Panc1 (cell line): Measurements from ENCODE around the gene BOD1. TPM values are rescaled to one million over a fixed set of nuclear protein-coding genes. Genes with fewer than 3 reads are reported as not detected.

Experiments used
- ATAC-seq: fragments of 200-7000 bp; cut with Tn5 transposase; 2 replicates; pipeline ENCODE4 v1.9.1; 2020; ENCODE audit warnings: mild to moderate bottlenecking, moderate library complexity
- BruUV-seq: library from RNA; stranded (reverse); fragments of 400-500 nt; replicated peaks from 2 replicates; lab custom pipeline; 2021; lab: Mats Ljungman, UMichigan
- CTCF ChIA-PET: fragments of 300-600 bp; sonication (Branson Sonifier 250); formaldehyde crosslinking; loops from one replicate; lab custom pipeline; 2022; ENCODE audit warnings: antibody characterized with exemption; lab: Charles Lee
- POLR2A ChIA-PET: fragments of 300-600 bp; sonication (Branson Sonifier 250); formaldehyde crosslinking; loops from one replicate; lab custom pipeline; 2022; ENCODE audit warnings: antibody characterized with exemption; lab: Charles Lee
- DNase-seq: peaks from one replicate; pipeline ENCODE4 v3.0.0-alpha.2; 2010; ENCODE audit warnings: low read depth, low spot score
- H3K27ac ChIP-seq: 2 replicates; pipeline ENCODE4 v1.5.1; 2011; ENCODE audit warnings: mild to moderate bottlenecking, low read length, inconsistent platforms
- H3K27me3 ChIP-seq: fragments of 200-500 bp; sonication (Bioruptor generic); 2 replicates; pipeline ENCODE4 v1.6.0; 2014; ENCODE audit warnings: low read length, inconsistent platforms; ENCODE audit not compliant: control insufficient read depth, insufficient read depth
- H3K36me3 ChIP-seq: fragments of 200-500 bp; sonication (Bioruptor generic); 2 replicates; pipeline ENCODE4 v1.5.1; 2014; ENCODE audit warnings: inconsistent platforms, mild to moderate bottlenecking, low read length, moderate library complexity; ENCODE audit not compliant: control insufficient read depth, insufficient read depth
- H3K4me1 ChIP-seq: 2 replicates; pipeline ENCODE4 v1.5.1; 2011; ENCODE audit warnings: inconsistent platforms, mild to moderate bottlenecking, low read length, moderate library complexity; ENCODE audit not compliant: control insufficient read depth, insufficient read depth
- H3K4me3 ChIP-seq, 2 experiments: 2 replicates each; pipeline ENCODE4 v1.5.1; 2011 to 2012; ENCODE audit warnings: low read depth in 2 of 2, low read length in 2 of 2, mild to moderate bottlenecking in 2 of 2, inconsistent platforms in 1 of 2, moderate library complexity in 1 of 2
- H3K9me3 ChIP-seq: fragments of 200-500 bp; sonication (Bioruptor generic); 2 replicates; pipeline ENCODE4 v1.5.1; 2014; ENCODE audit warnings: low read depth, mild to moderate bottlenecking, inconsistent platforms, low read length, moderate library complexity; ENCODE audit not compliant: control insufficient read depth, insufficient read depth
- CTCF ChIP-seq: fragments of 450-650 bp; IDR thresholded peaks from 2 replicates; pipeline ENCODE4 v1.5.1; 2017; ENCODE audit warnings: mild to moderate bottlenecking
- POLR2AphosphoS5 ChIP-seq: IDR thresholded peaks from 2 replicates; pipeline ENCODE4 v1.6.1; 2012; ENCODE audit warnings: mild to moderate bottlenecking, low read depth, low read length, moderate library complexity
- REST ChIP-seq, 2 experiments: IDR thresholded peaks; 2 replicates each; pipeline ENCODE4 v1.6.1; 2011 to 2012; ENCODE audit warnings: low read depth in 2 of 2, control low read depth in 1 of 2, low read length in 1 of 2, mild to moderate bottlenecking in 1 of 2, moderate library complexity in 1 of 2; ENCODE audit not compliant: insufficient read depth in 1 of 2
- SIN3A ChIP-seq: IDR thresholded peaks from 2 replicates; pipeline ENCODE4 v1.6.1; 2012; ENCODE audit warnings: low read depth, mild to moderate bottlenecking, low read length, moderate library complexity, borderline replicate concordance; ENCODE audit not compliant: insufficient read depth
- TCF7L2 ChIP-seq: IDR thresholded peaks from 2 replicates; pipeline ENCODE4 v1.6.1; 2011; ENCODE audit warnings: mild to moderate bottlenecking, low read depth, low read length, inconsistent platforms
- in situ Hi-C: cut with HindIII; loops from 2 replicates; pipeline ENCODE4 v1.10.0; 2016; ENCODE audit warnings: low sequenced_read_pairs, low pct_unique_long_range_greater_than_20kb
- intact Hi-C: fragments of 100-400 bp; cut with micrococcal nuclease; formaldehyde crosslinking; loops from one replicate; pipeline ENCODE4 v1.10.0; 2022; ENCODE audit not compliant: unreplicated experiment
- total RNA-seq: library from RNA; stranded (reverse); gene quantifications from one replicate; pipeline ENCODE4 v1.2.1, GENCODE V29; 2021; ENCODE audit not compliant: unreplicated experiment

The BOD1 gene
- total RNA-seq, 1 experiment from 2014 or later = 86.1 TPM

GRCh38 chr5:173612948-173613347, 3.5 kb downstream of the BOD1 start:
- peaks cover 24% of the 10 kb centered on the region for H3K36me3 ChIP-seq
- CTCF ChIA-PET = no interaction called here
- H3K4me1 ChIP-seq = peaks cover 27% of the 10 kb centered on the region
- H3K9me3 ChIP-seq = no peaks in the 10 kb centered on the region
- H3K27ac ChIP-seq = no peak overlapping the region
- intact Hi-C loops = no loop called here
- BruUV-seq = no TSS peak
- DNase-seq (no peak), ATAC-seq (no peak)
- in situ Hi-C loops = no loop called here
- POLR2A ChIA-PET = interaction anchor here (0.6 kb wide), 1 partner anchor 387 kb away, joined by 6 read pairs; no protein-coding TSS in a partner anchor
- no peak overlapping the region for H3K4me3 ChIP-seq
- TF ChIP-seq POLR2AphosphoS5 = no peak
- no peak for TF ChIP-seq SIN3A
- no peak for TF ChIP-seq TCF7L2
- TF ChIP-seq REST (IDR thresholded peaks at IDR 0.05; ENCODE audit: insufficient read depth in 1 of 2, low read depth in 2 of 2, low read length in 1 of 2) = no peak
- no peak for TF ChIP-seq CTCF
- no peaks in the 10 kb centered on the region for H3K27me3 ChIP-seq

GRCh38 chr5:173611706-173612105, 4.7 kb downstream of the BOD1 start:
- Histone ChIP-seq H3K36me3 (peaks cover 36% of the 10 kb centered on the region), H3K9me3 (no peaks in the 10 kb centered on the region), H3K4me1 (peaks cover 21% of the 10 kb centered on the region), H3K4me3 (no peak overlapping the region), H3K27ac (no peak overlapping the region), H3K27me3 (no peaks in the 10 kb centered on the region)
- no peak for ATAC-seq
- no TSS peak for BruUV-seq
- in situ Hi-C loops (no loop called here), intact Hi-C loops (no loop called here)
- POLR2A ChIA-PET = no interaction called here
- no peak for DNase-seq
- TF ChIP-seq SIN3A (no peak), REST (IDR thresholded peaks at IDR 0.05; ENCODE audit: insufficient read depth in 1 of 2, low read depth in 2 of 2, low read length in 1 of 2) (no peak), POLR2AphosphoS5 (no peak), CTCF (no peak), TCF7L2 (no peak)
- CTCF ChIA-PET = no interaction called here
